ENCODE results near the gene IBSP.

The IBSP gene

GRCh38 chr4:87781569-87781968 lies 17.8 kb upstream of the IBSP start:
- no peaks in the 10 kb centered on the region for H4K20me1 ChIP-seq (ENCODE audit: insufficient read depth)
- H3K4me1 ChIP-seq (ENCODE audit: low read depth, poor library complexity, severe bottlenecking): no peaks in the 10 kb centered on the region
- no peak overlapping the region for H3K4me2 ChIP-seq
- H2AFZ ChIP-seq (ENCODE audit: low read depth): no peak overlapping the region
- H3K27ac ChIP-seq: no peak overlapping the region
- TF ChIP-seq, protein P1, sequence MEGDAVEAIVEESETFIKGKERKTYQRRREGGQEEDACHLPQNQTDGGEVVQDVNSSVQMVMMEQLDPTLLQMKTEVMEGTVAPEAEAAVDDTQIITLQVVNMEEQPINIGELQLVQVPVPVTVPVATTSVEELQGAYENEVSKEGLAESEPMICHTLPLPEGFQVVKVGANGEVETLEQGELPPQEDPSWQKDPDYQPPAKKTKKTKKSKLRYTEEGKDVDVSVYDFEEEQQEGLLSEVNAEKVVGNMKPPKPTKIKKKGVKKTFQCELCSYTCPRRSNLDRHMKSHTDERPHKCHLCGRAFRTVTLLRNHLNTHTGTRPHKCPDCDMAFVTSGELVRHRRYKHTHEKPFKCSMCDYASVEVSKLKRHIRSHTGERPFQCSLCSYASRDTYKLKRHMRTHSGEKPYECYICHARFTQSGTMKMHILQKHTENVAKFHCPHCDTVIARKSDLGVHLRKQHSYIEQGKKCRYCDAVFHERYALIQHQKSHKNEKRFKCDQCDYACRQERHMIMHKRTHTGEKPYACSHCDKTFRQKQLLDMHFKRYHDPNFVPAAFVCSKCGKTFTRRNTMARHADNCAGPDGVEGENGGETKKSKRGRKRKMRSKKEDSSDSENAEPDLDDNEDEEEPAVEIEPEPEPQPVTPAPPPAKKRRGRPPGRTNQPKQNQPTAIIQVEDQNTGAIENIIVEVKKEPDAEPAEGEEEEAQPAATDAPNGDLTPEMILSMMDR (conservative IDR thresholded peaks at IDR 0.05; ENCODE audit: low read depth, low read length): no peak
- no peak overlapping the region for H3K4me3 ChIP-seq (IDR thresholded peaks at IDR 0.05; ENCODE audit: insufficient read depth, low read depth, low read length)
- H3K9ac ChIP-seq: no peak overlapping the region
- H3K36me3 ChIP-seq (ENCODE audit: insufficient read depth): no peaks in the 10 kb centered on the region
- H3K79me2 ChIP-seq (ENCODE audit: insufficient read depth, low read depth): no peaks in the 10 kb centered on the region
- no peaks in the 10 kb centered on the region for H3K27me3 ChIP-seq (ENCODE audit: insufficient read depth, low read depth)

DNA sequence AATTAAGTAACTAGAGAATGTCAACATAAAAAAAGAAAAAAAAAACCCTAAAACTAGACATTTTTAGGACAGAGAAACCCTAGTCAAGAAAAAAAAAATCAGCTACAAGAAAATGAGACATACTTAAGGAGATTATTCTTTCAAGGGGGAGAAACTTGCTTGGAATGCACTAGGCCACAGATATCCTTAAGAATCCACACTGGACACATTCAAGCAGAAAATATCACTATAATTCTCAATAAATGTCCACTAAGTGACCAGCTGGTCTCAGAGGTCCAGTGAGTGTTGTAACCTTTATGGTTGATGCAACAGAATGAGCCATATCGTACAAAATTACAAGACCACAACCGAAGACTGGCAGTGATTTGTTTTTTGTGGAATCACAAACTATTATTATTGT lies 15.6 kb upstream of the IBSP start:
- no peak overlapping the region for H3K4me3 ChIP-seq (IDR thresholded peaks at IDR 0.05; ENCODE audit: insufficient read depth, low read depth, low read length)
- no peak overlapping the region for H3K27ac ChIP-seq
- H3K9ac ChIP-seq: no peak overlapping the region
- TF ChIP-seq, protein P1 (conservative IDR thresholded peaks at IDR 0.05; ENCODE audit: low read depth, low read length): no peak
- no peak overlapping the region for H2AFZ ChIP-seq (ENCODE audit: low read depth)
- H3K79me2 ChIP-seq (ENCODE audit: insufficient read depth, low read depth): no peaks in the 10 kb centered on the region
- no peaks in the 10 kb centered on the region for H3K27me3 ChIP-seq (ENCODE audit: insufficient read depth, low read depth)
- H3K36me3 ChIP-seq (ENCODE audit: insufficient read depth): no peaks in the 10 kb centered on the region
- no peaks in the 10 kb centered on the region for H3K4me1 ChIP-seq (ENCODE audit: low read depth, poor library complexity, severe bottlenecking)
- no peak overlapping the region for H3K4me2 ChIP-seq
- H4K20me1 ChIP-seq (ENCODE audit: insufficient read depth): no peaks in the 10 kb centered on the region

- Histone ChIP-seq H2AFZ (ENCODE audit: low read depth) (no peak overlapping the region), H3K36me3 (ENCODE audit: insufficient read depth) (no peaks in the 10 kb centered on the region), H3K27ac (no peak overlapping the region), H3K9ac (no peak overlapping the region), H3K4me1 (ENCODE audit: low read depth, poor library complexity, severe bottlenecking) (no peaks in the 10 kb centered on the region), H4K20me1 (ENCODE audit: insufficient read depth) (no peaks in the 10 kb centered on the region), H3K4me2 (no peak overlapping the region), H3K79me2 (ENCODE audit: insufficient read depth, low read depth) (no peaks in the 10 kb centered on the region), H3K27me3 (ENCODE audit: insufficient read depth, low read depth) (no peaks in the 10 kb centered on the region), H3K4me3 (IDR thresholded peaks at IDR 0.05; ENCODE audit: insufficient read depth, low read depth, low read length) (no peak overlapping the region)
- TF ChIP-seq, protein P1 (conservative IDR thresholded peaks at IDR 0.05; ENCODE audit: low read depth, low read length): no peak
These were observed 13.4 kb upstream of the IBSP start for GRCh38 chr4:87785731-87786509.

DNA sequence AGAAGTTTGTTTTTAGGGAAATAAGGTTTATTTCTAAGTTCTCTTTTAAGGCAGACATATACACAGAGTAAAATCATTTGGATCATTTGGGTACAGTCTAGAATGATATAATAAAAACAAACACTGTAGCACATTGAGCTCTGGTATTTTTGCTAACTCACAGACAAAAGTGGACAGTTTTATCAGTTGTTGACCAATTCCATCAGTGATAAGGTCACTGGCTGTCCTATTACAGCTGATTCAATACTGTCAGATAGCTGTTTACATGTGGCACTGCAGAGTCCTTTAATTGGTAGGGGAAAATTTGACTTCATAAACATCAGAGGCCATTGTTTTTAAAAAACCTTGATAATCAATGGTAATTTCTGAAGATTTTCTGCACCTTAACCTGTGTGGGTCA lies 3.5 kb downstream of the IBSP start:
- Histone ChIP-seq H4K20me1 (ENCODE audit: insufficient read depth) (no peaks in the 10 kb centered on the region), H3K9ac (no peak overlapping the region), H3K4me1 (ENCODE audit: low read depth, poor library complexity, severe bottlenecking) (no peaks in the 10 kb centered on the region), H3K36me3 (ENCODE audit: insufficient read depth) (no peaks in the 10 kb centered on the region), H3K79me2 (ENCODE audit: insufficient read depth, low read depth) (no peaks in the 10 kb centered on the region), H2AFZ (ENCODE audit: low read depth) (no peak overlapping the region), H3K4me2 (no peak overlapping the region), H3K27ac (no peak overlapping the region), H3K4me3 (IDR thresholded peaks at IDR 0.05; ENCODE audit: insufficient read depth, low read depth, low read length) (no peak overlapping the region), H3K27me3 (ENCODE audit: insufficient read depth, low read depth) (no peaks in the 10 kb centered on the region)
- TF ChIP-seq, protein P1 (conservative IDR thresholded peaks at IDR 0.05; ENCODE audit: low read depth, low read length): no peak
